Natural killer cell (primary cell): Measurements from ENCODE around the gene DDX31. TPM values are rescaled to one million over a fixed set of nuclear protein-coding genes. Genes with fewer than 3 reads are reported as not detected.

Experiments used
- ATAC-seq, 3 donors: fragments of 150-1000 bp in 2 of 3; fragments of 200-7000 bp in 1 of 3; cut with Tn5 transposase; 1 replicate in 1 of 3; 2 replicates in 2 of 3; pipeline ENCODE4 v1.10.0; 2021; ENCODE audit warnings: mild to moderate bottlenecking in 2 of 3, moderate library complexity in 2 of 3
- DNase-seq, 2 donors: peaks; one replicate each; pipeline versions ENCODE4 v3.0.0 to v3.0.0-alpha.2; 2013 to 2021; ENCODE audit warnings: mixed read lengths in 1 of 2
- H3K27ac ChIP-seq: one replicate; pipeline ENCODE4 v1.5.1; 2013; ENCODE audit warnings: mild to moderate bottlenecking, low read length
- H3K27me3 ChIP-seq: one replicate; pipeline ENCODE4 v1.6.1; 2013; ENCODE audit warnings: low read length; ENCODE audit not compliant: control insufficient read depth, insufficient read depth
- H3K36me3 ChIP-seq: one replicate; pipeline ENCODE4 v1.6.1; 2013; ENCODE audit warnings: low read length; ENCODE audit not compliant: control insufficient read depth, insufficient read depth
- H3K4me1 ChIP-seq: one replicate; pipeline ENCODE4 v1.6.1; 2013; ENCODE audit warnings: low read length; ENCODE audit not compliant: control insufficient read depth, insufficient read depth
- H3K4me3 ChIP-seq: one replicate; pipeline ENCODE4 v1.5.1; 2013; ENCODE audit warnings: low read length
- H3K9me3 ChIP-seq: one replicate; pipeline ENCODE4 v1.6.1; 2013; ENCODE audit warnings: low read length; ENCODE audit not compliant: control insufficient read depth, insufficient read depth
- H3K27ac Mint-ChIP-seq, 2 donors: one replicate each; pipeline ENCODE4 v1.8.0; 2022; ENCODE audit warnings: mild to moderate bottlenecking in 2 of 2, mixed read lengths in 2 of 2, moderate library complexity in 1 of 2
- H3K27me3 Mint-ChIP-seq, 2 donors: one replicate each; pipeline ENCODE4 v1.8.0; 2022; ENCODE audit warnings: low read depth in 2 of 2, mixed read lengths in 2 of 2
- H3K36me3 Mint-ChIP-seq: one replicate; pipeline ENCODE4 v1.8.0; 2022; ENCODE audit warnings: mixed read lengths
- H3K4me1 Mint-ChIP-seq, 2 donors: one replicate each; pipeline ENCODE4 v1.8.0; 2022; ENCODE audit warnings: mixed read lengths in 2 of 2
- H3K4me3 Mint-ChIP-seq: one replicate; pipeline ENCODE4 v1.8.0; 2022; ENCODE audit warnings: mild to moderate bottlenecking, moderate library complexity, mixed read lengths
- H3K9me3 Mint-ChIP-seq, 2 donors: one replicate each; pipeline ENCODE4 v1.8.0; 2022; ENCODE audit warnings: mixed read lengths in 2 of 2
- CTCF ChIP-seq: fragments of 200-600 bp; IDR thresholded peaks from one replicate; pipeline ENCODE4 v1.8.0; 2022; ENCODE audit warnings: antibody characterized with exemption
- WGBS: methylation state at CpG from one replicate; pipeline ENCODE4 v1.1.7; 2013; ENCODE audit warnings: missing lambda C conversion rate; ENCODE audit not compliant: insufficient coverage; 5-methylcytosine and 5-hydroxymethylcytosine counted together
- intact Hi-C: fragments of 100-400 bp; cut with micrococcal nuclease; formaldehyde crosslinking; loops from one replicate; pipeline ENCODE4 v1.14.2; 2022
- total RNA-seq, 4 donors: library from RNA; stranded (reverse); fragments of 120-200 nt in 1 of 4; gene quantifications; one replicate each; pipeline versions ENCODE4 v1.2.3 to v1.2.4, GENCODE V29; 2013 to 2022

The DDX31 gene
- total RNA-seq, 3 donors from 2014 or later (not counting 1 experiment from before 2014, with no cell fraction given) = 6.5 to 12.2 (median 11.5) TPM

DNA sequence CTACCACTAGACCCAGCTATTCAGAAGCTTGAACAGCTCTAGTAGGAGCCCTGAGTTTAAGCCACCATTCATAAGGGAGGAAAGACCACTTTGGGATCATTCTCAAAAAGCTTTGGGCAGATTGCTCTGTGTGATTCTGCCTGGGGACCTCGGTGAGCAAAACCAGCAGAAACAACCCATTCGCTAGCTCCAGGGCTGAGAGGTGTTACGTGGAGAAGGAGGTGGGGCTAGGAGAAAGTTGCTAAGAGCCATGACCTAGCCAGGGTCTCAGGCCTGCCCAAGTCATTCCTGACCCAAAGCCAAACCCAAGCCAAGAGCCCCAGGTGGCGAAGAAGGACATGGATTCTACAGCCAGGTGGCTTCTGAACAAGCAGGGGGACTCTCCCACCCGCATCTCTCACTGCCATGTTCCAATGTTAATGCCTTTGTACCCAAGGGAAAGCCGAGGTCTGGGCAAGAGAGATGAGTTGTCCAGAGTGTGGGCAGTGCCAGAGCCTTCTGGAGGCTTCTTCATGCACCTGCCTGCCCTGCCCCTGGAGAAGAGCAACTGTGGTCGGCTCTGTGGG, 91.3 kb downstream of the DDX31 start:
- peaks cover 58 to 68% of the 10 kb centered on the region in 2 donors for H3K27me3 Mint-ChIP-seq
- no peak overlapping the region for H3K4me3 Mint-ChIP-seq
- Histone ChIP-seq H3K9me3 (no peaks in the 10 kb centered on the region), H3K36me3 (no peaks in the 10 kb centered on the region), H3K27ac (no peak overlapping the region), H3K4me3 (no peak overlapping the region), H3K4me1 (peaks cover 16% of the 10 kb centered on the region), H3K27me3 (peaks cover 75% of the 10 kb centered on the region)
- no peak for TF ChIP-seq CTCF
- H3K4me1 Mint-ChIP-seq = peaks cover 9 to 17% of the 10 kb centered on the region in 2 donors
- DNase-seq (no peak), ATAC-seq (no peak)
- intact Hi-C loops = no loop called here
- H3K36me3 Mint-ChIP-seq = no peaks in the 10 kb centered on the region
- H3K27ac Mint-ChIP-seq = no peak overlapping the region
- WGBS = 39% methylated on average over 7 of the region's 7 CpGs
- no peaks in the 10 kb centered on the region for H3K9me3 Mint-ChIP-seq

DNA sequence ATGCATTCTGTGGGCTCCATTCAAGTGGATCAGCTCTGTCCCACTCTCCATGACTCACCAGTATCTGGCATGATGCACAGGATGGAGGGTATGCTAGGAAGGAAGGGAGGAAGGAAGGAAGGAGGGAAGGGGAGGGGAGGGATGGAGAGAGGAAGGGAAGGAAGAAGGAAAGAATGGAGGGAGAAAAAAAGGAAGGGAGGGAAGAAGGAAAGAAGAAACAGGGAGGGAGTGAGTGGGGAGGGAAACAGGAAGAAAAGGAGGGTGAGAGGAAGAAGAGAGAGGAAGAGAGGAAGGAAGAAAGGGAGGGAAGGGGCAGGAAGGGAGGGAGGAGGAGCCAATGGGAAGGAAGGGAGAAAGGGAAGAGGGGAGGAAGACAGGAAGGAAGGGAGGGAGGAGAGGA, 92.7 kb downstream of the DDX31 start:
- H3K27me3 ChIP-seq = peaks cover 62% of the 10 kb centered on the region
- intact Hi-C loops = no loop called here
- Mint-ChIP-seq H3K4me1 (peaks cover 9 to 16% of the 10 kb centered on the region in 2 donors), H3K27ac (no peak overlapping the region), H3K27me3 (peaks cover 54 to 72% of the 10 kb centered on the region in 2 donors), H3K36me3 (no peaks in the 10 kb centered on the region), H3K4me3 (no peak overlapping the region), H3K9me3 (no peaks in the 10 kb centered on the region)
- no peak for DNase-seq
- ATAC-seq = no peak
- no peaks in the 10 kb centered on the region for H3K36me3 ChIP-seq
- no peak for TF ChIP-seq CTCF
- H3K4me3 ChIP-seq = no peak overlapping the region
- H3K4me1 ChIP-seq = peaks cover 9% of the 10 kb centered on the region
- H3K27ac ChIP-seq = no peak overlapping the region
- no peaks in the 10 kb centered on the region for H3K9me3 ChIP-seq

DNA sequence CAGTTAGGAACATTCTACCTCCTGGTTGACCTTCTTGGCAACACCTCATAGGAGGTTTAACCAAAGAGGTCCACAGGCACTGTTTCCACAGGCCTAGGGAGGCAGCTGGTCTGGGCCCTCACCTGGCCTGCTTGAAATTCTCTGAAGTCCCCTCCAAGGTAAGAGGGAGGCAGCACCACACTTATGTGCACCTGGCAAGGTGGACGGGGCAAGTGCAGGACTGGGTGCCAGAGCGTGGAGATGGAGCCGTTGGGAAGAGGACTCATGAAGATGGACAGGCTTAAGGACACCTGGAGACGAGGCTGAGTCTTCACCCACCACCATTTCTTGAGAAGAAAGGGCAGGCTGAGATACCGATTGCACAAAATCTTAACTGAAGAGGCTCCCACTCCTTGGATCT, 94.0 kb downstream of the DDX31 start:
- intact Hi-C loops = loop anchor here (1.0 kb wide), 2 partner anchors 41 to 165 kb away; no protein-coding TSS in a partner anchor
- ATAC-seq = no peak
- H3K4me1 ChIP-seq = no peaks in the 10 kb centered on the region
- peaks cover 0 to 5% of the 10 kb centered on the region in 2 donors for H3K4me1 Mint-ChIP-seq
- H3K9me3 ChIP-seq = no peaks in the 10 kb centered on the region
- H3K36me3 ChIP-seq = no peaks in the 10 kb centered on the region
- H3K36me3 Mint-ChIP-seq = no peaks in the 10 kb centered on the region
- H3K9me3 Mint-ChIP-seq = no peaks in the 10 kb centered on the region
- H3K4me3 ChIP-seq = no peak overlapping the region
- H3K4me3 Mint-ChIP-seq = no peak overlapping the region
- H3K27ac ChIP-seq = no peak overlapping the region
- peaks cover 51 to 72% of the 10 kb centered on the region in 2 donors for H3K27me3 Mint-ChIP-seq
- DNase-seq = no peak
- WGBS = 86% methylated on average over 5 of the region's 5 CpGs
- no peak overlapping the region for H3K27ac Mint-ChIP-seq
- H3K27me3 ChIP-seq = peaks cover 51% of the 10 kb centered on the region
- TF ChIP-seq CTCF = no peak
